T-helper 2 cell treated with Interferon-gamma antibody and Interleukin-4, amounts not matched to agents 100 ng/mL and 5 ng/mL, for 36 hours (primary cell): ENCODE results near the gene NME4. TPM values are rescaled to one million over a fixed set of nuclear protein-coding genes. Genes with fewer than 3 reads are reported as not detected.

Experiments used
- intact Hi-C: fragments of 100-400 bp; cut with micrococcal nuclease; formaldehyde crosslinking; loops from one replicate; pipeline ENCODE4 v1.15.1; 2023
- total RNA-seq: library from RNA; stranded (reverse); gene quantifications from 2 replicates; pipeline ENCODE4 v1.2.3, GENCODE V29; 2022

The NME4 gene
- total RNA-seq, 1 donor from 2014 or later: 60.9 TPM

- intact Hi-C loops: no loop called here
These were observed 33.8 kb upstream of the NME4 start for GRCh38 chr16:363110-363765.

- intact Hi-C loops: no loop called here
These were observed 33.1 kb upstream of the NME4 start for GRCh38 chr16:363766-364490.

GRCh38 chr16:364595-365491 lies 32.2 kb upstream of the NME4 start:
- intact Hi-C loops: no loop called here

GRCh38 chr16:366476-366875 lies 30.5 kb upstream of the NME4 start:
- intact Hi-C loops: no loop called here

- intact Hi-C loops: no loop called here
These were observed 29.6 kb upstream of the NME4 start for GRCh38 chr16:367333-367903.

GRCh38 chr16:368388-369158 lies 28.4 kb upstream of the NME4 start:
- intact Hi-C loops: no loop called here

- intact Hi-C loops: no loop called here
These were observed 27.6 kb upstream of the NME4 start for GRCh38 chr16:369275-369865.

GRCh38 chr16:369866-370436 lies 27.0 kb upstream of the NME4 start:
- intact Hi-C loops: loop anchor here (1.0 kb wide), 1 partner anchor 18 kb away; the partner anchor contains the start of gene AXIN1

- intact Hi-C loops: loop anchor here (1.0 kb wide), 1 partner anchor 18 kb away; the partner anchor contains the start of gene AXIN1
These were observed 26.6 kb upstream of the NME4 start, which contains the start of gene MRPL28 for GRCh38 chr16:370443-370842. Gene MRPL28 (minus strand): TSS chr16:370538. CDS start chr16:370218, 320 bp downstream.

- intact Hi-C loops: loop anchor here (1.0 kb wide), 1 partner anchor 19 kb away; the partner anchor contains the start of gene AXIN1
These were observed 26.0 kb upstream of the NME4 start for GRCh38 chr16:370979-371514.

- intact Hi-C loops: no loop called here
These were observed 25.3 kb upstream of the NME4 start for GRCh38 chr16:371515-372301.

- intact Hi-C loops: no loop called here
These were observed 24.6 kb upstream of the NME4 start for GRCh38 chr16:372302-372983.

- intact Hi-C loops: no loop called here
These were observed 23.9 kb upstream of the NME4 start for GRCh38 chr16:373020-373598.

- intact Hi-C loops: no loop called here
These were observed 23.0 kb upstream of the NME4 start for GRCh38 chr16:373848-374615.

GRCh38 chr16:374616-374926 lies 22.4 kb upstream of the NME4 start:
- intact Hi-C loops: no loop called here

GRCh38 chr16:375212-375611 lies 21.8 kb upstream of the NME4 start:
- intact Hi-C loops: no loop called here
